Mucosa of stomach (tissue), 1 donor: ENCODE results near the gene ALX3.

Source experiments
- H3K27me3 ChIP-seq: one replicate; pipeline ENCODE4 v1.7.0; 2013; ENCODE audit warnings: mild to moderate bottlenecking, low read length; ENCODE audit not compliant: control insufficient read depth, insufficient read depth
- H3K36me3 ChIP-seq: one replicate; pipeline ENCODE4 v1.7.0; 2013; ENCODE audit warnings: low read length; ENCODE audit not compliant: control insufficient read depth, insufficient read depth
- H3K4me1 ChIP-seq: one replicate; pipeline ENCODE4 v1.7.0; 2013; ENCODE audit warnings: mild to moderate bottlenecking, low read length; ENCODE audit not compliant: control insufficient read depth, insufficient read depth
- H3K4me3 ChIP-seq: one replicate; pipeline ENCODE4 v1.7.0; 2013; ENCODE audit warnings: low read length
- H3K9ac ChIP-seq: one replicate; pipeline ENCODE4 v1.7.0; 2013; ENCODE audit warnings: mild to moderate bottlenecking, low read length, moderate library complexity
- H3K9me3 ChIP-seq: one replicate; pipeline ENCODE4 v1.7.0; 2013; ENCODE audit warnings: mild to moderate bottlenecking, low read length, moderate library complexity; ENCODE audit not compliant: control insufficient read depth
- donor health status: Pancreatic carcinoma.

The ALX3 gene

DNA sequence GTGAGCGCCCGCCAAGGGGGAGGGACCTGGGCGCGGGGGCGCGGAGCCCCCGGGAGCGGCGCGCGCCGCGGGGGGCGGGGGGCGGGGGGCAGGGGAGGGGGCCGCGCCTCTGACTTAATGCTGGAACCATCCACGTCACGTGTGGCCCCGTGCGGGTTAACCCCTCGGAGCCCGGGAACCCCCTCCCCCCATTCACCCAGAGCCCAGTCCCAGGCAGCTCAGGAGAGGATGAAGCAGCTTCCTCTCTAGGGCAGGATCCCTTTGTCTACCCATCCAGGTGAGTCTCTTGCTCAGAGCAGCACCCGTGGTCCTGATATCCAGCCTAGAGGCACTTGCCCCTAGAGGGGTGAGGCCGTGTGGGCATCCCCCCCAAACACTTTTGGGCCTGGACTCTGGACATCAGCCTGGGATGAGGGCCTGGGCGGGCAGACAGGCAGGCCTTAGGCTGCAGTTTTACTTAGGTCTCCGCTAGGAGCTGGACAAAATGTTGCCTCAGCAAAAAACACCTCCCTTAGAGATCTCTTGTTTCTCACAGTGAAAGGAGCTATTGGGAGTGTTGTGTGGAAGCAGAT is at the start of gene ALX3:
ALX3 (minus strand) TSS at position 2 of the 572 bp plus-strand sequence. CDS start 60 bp downstream, outside the sequence.
- peaks cover 28% of the 10 kb centered on the region for H3K4me1 ChIP-seq
- H3K9ac ChIP-seq: no peak within 1 kb of the TSS
- no peaks in the 10 kb centered on the region for H3K36me3 ChIP-seq
- peaks cover 85% of the 10 kb centered on the region for H3K27me3 ChIP-seq
- no peaks in the 10 kb centered on the region for H3K9me3 ChIP-seq
- H3K4me3 ChIP-seq: no peak within 1 kb of the TSS

GRCh38 chr1:110119843-110120242 is 49.4 kb upstream of the ALX3 start:
- H3K9me3 ChIP-seq: no peaks in the 10 kb centered on the region
- no peak overlapping the region for H3K4me3 ChIP-seq
- H3K9ac ChIP-seq: no peak overlapping the region
- H3K27me3 ChIP-seq: peaks cover 13% of the 10 kb centered on the region
- H3K36me3 ChIP-seq: no peaks in the 10 kb centered on the region
- no peaks in the 10 kb centered on the region for H3K4me1 ChIP-seq

DNA sequence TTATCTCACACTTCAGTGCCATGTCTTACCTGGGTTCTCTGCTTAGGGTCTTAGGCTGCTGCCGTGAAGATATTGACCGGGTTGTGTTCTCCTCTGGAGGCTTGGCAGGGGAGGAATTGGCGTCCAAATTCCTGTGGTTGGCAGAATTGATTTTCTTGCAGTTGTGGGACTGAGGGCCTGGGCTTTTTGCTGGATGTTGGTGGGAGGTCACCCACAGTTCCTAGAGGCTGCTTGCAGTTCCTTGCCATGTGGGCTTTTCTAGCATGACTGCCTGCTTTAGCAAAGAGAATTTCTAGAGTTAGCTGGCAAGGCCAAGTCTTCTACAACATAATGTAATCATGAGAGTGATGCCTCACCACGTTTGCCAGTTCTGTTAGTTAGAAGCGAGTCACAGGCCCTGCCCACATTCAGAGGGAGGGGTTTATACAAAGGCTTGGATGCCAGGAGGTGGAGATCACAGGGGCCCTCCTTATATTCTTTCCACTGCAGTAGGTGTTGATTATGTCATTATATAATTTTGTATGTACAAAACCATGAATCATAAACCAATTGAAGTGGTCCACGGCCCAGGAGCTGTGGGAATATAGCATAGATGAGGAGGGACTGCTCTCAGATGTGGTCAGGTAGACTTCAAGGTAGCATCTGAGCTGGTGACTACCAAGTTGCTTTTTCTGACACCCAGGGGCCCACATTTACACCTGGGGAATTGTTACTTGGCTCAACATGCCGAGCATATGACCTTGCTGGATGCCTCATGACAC is 48.3 kb upstream of the ALX3 start:
- Histone ChIP-seq H3K9me3 (no peaks in the 10 kb centered on the region), H3K9ac (no peak overlapping the region), H3K4me1 (no peaks in the 10 kb centered on the region), H3K4me3 (no peak overlapping the region), H3K36me3 (no peaks in the 10 kb centered on the region), H3K27me3 (peaks cover 20% of the 10 kb centered on the region)

- Histone ChIP-seq H3K9me3 (no peaks in the 10 kb centered on the region), H3K9ac (no peak overlapping the region), H3K4me3 (no peak overlapping the region), H3K4me1 (no peaks in the 10 kb centered on the region), H3K36me3 (no peaks in the 10 kb centered on the region), H3K27me3 (peaks cover 22% of the 10 kb centered on the region)
Measured at GRCh38 chr1:110114784-110115183, 44.3 kb upstream of the ALX3 start.

DNA sequence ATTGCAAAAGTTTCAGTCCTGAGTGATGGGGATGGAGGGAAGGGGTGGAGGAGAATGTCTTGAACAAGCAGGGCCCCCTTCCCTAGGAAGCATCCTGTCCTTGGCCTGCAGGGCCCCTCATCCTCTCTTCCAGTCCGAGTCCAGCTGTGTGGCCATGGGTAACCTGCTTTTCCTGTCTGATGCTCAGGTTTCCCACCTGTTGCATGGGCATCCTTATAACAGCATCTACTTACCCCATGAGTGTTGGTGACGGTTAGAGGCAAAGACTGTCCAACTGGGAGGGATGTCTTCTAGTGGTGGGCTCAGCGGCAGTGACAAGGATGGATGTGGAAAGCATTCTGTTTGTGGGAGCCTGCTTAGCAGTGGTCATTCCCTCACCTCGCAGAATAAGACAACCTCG is 43.7 kb upstream of the ALX3 start:
- Histone ChIP-seq H3K9ac (no peak overlapping the region), H3K27me3 (peaks cover 24% of the 10 kb centered on the region), H3K9me3 (no peaks in the 10 kb centered on the region), H3K4me1 (no peaks in the 10 kb centered on the region), H3K36me3 (no peaks in the 10 kb centered on the region), H3K4me3 (no peak overlapping the region)

- Histone ChIP-seq H3K36me3 (no peaks in the 10 kb centered on the region), H3K9me3 (no peaks in the 10 kb centered on the region), H3K9ac (no peak overlapping the region), H3K27me3 (peaks cover 21% of the 10 kb centered on the region), H3K4me1 (no peaks in the 10 kb centered on the region), H3K4me3 (no peak overlapping the region)
Measured at GRCh38 chr1:110113551-110113950, 43.1 kb upstream of the ALX3 start.

- H3K27me3 ChIP-seq: peaks cover 22% of the 10 kb centered on the region
- no peaks in the 10 kb centered on the region for H3K4me1 ChIP-seq
- no peaks in the 10 kb centered on the region for H3K36me3 ChIP-seq
- no peaks in the 10 kb centered on the region for H3K9me3 ChIP-seq
- H3K9ac ChIP-seq: no peak overlapping the region
- H3K4me3 ChIP-seq: no peak overlapping the region
Measured at GRCh38 chr1:110112656-110113055, 42.2 kb upstream of the ALX3 start.

GRCh38 chr1:110112143-110112542 is 41.7 kb upstream of the ALX3 start, which contains the start of gene UBL4B:
Gene UBL4B (plus strand): TSS chr1:110112443. CDS start chr1:110112535, 92 bp downstream.
- peaks cover 24% of the 10 kb centered on the region for H3K27me3 ChIP-seq
- H3K9me3 ChIP-seq: no peaks in the 10 kb centered on the region
- H3K4me1 ChIP-seq: no peaks in the 10 kb centered on the region
- H3K36me3 ChIP-seq: no peaks in the 10 kb centered on the region
- H3K9ac ChIP-seq: no peak within 1 kb of the TSS
- H3K4me3 ChIP-seq: no peak within 1 kb of the TSS

- peaks cover 27% of the 10 kb centered on the region for H3K27me3 ChIP-seq
- H3K9me3 ChIP-seq: no peaks in the 10 kb centered on the region
- H3K4me3 ChIP-seq: no peak overlapping the region
- H3K9ac ChIP-seq: no peak overlapping the region
- no peaks in the 10 kb centered on the region for H3K4me1 ChIP-seq
- H3K36me3 ChIP-seq: no peaks in the 10 kb centered on the region
Measured at GRCh38 chr1:110111081-110111480, 40.6 kb upstream of the ALX3 start.

- H3K27me3 ChIP-seq: peaks cover 12% of the 10 kb centered on the region
- no peak overlapping the region for H3K4me3 ChIP-seq
- H3K9ac ChIP-seq: no peak overlapping the region
- H3K4me1 ChIP-seq: no peaks in the 10 kb centered on the region
- no peaks in the 10 kb centered on the region for H3K36me3 ChIP-seq
- no peaks in the 10 kb centered on the region for H3K9me3 ChIP-seq
Measured at GRCh38 chr1:110107867-110108469, 37.5 kb upstream of the ALX3 start.

GRCh38 chr1:110106013-110106941 is 35.8 kb upstream of the ALX3 start:
- no peaks in the 10 kb centered on the region for H3K9me3 ChIP-seq
- H3K36me3 ChIP-seq: no peaks in the 10 kb centered on the region
- no peak overlapping the region for H3K4me3 ChIP-seq
- no peaks in the 10 kb centered on the region for H3K4me1 ChIP-seq
- H3K9ac ChIP-seq: no peak overlapping the region
- H3K27me3 ChIP-seq: peaks cover 13% of the 10 kb centered on the region
